Stimulated activated CD8-positive, alpha-beta memory T cell treated with anti-CD3 and anti-CD28 coated beads, Interleukin-7, amount 100 ng/mL, for 48 hours (primary cell): ENCODE results near the gene ASRGL1.
A peak's percentile ranks its signal among the peaks of the same experiment; 100 is the strongest.
"Not testable (repeated sequence)": the region's sequence is repeated elsewhere in the genome, so short reads cannot be mapped to it uniquely, and the experiment has no call there.

ENCODE experiments used
- DNase-seq, 2 donors: peaks; one replicate each; pipeline ENCODE4 v3.0.0-alpha.2; 2020; ENCODE audit warnings: low read depth in 1 of 2; ENCODE audit errors: extremely low read depth in 1 of 2

ASRGL1 gene

DNA sequence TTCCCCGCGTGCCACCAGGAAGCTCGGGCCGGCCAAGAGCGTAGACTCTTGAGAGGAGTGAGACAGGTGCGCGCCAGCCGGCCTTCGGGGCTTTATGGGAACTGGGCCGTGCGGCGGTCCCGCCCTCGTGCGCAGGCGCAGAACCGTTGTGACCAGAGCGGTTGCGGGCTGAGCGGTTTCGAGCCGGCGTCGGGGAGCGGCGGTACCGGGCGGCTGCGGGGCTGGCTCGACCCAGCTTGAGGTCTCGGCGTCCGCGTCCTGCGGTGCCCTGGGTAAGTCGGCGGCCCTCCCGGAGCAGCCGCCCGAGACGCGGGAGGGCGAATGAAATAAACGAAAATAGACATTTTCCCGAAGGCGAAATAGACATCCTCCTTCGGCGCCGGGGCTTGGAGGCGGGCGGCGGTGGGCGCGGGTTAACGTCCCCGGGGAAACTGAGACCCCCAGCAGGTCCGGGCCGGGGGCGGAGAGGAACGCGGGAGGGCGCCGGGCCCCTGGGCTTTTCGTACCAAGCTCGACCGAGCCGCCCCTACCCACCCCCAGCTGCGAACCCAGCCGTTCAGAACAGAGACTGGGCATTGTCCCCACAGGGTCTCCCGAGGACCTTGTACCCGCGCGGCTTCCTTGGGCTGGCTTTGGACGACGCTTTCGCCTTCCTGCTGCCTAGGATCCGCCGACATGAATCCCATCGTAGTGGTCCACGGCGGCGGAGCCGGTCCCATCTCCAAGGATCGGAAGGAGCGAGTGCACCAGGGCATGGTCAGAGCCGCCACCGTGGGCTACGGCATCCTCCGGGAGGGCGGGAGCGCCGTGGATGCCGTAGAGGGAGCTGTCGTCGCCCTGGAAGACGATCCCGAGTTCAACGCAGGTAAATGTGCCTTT, at the start of gene ASRGL1:
TSS of gene ASRGL1 (plus strand) at position 146 of the 879 bp plus-strand sequence. CDS start at position 676, 530 bp downstream.
- DNase-seq, result peak; percentile 49 to 59

DNA sequence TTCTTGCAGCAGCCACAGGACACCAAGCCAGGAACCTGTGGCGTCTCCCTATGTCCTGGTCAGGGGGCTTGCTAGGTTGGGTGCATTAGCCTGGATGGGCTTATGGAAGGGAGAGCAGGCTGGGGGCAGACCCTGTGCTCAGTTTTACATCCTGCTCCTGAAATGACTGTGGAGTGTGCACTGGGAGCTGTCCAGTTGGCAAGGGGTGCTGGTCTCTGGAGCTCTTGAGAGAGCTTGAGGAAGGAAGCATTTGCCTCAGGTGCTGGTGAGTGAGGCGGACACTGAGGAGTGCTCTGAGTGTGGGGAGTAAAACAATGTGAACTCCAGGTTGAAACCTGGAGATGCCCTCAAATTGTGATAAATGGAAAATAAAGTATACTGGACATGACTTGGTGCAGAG, 41.7 kb upstream of the ASRGL1 start:
- no peak for DNase-seq

DNA sequence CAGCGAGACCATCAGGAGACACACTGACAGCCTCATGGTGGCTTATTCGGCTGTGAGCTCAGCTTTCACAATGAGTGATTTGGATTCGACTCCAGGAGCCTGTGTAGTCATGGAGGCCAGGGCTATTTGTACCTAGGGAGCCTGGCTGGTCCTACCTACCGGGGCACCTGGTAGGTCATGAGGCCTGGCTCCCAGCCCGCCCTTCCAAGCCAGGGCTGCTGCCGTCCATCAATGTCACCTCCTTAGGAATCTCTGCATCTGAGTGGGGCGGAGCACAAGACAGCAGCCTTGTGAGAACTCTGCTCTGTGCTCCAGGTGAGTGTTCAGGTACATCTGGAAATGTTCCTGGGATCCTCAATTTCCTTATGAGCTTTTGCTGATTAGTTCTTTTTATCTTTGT, 38.3 kb upstream of the ASRGL1 start, which contains the start of gene SCGB1D4:
TSS of gene SCGB1D4 (minus strand) at position 101 of the 400 bp plus-strand sequence. CDS start at position 36, 65 bp downstream.
- DNase-seq, result no peak

DNA sequence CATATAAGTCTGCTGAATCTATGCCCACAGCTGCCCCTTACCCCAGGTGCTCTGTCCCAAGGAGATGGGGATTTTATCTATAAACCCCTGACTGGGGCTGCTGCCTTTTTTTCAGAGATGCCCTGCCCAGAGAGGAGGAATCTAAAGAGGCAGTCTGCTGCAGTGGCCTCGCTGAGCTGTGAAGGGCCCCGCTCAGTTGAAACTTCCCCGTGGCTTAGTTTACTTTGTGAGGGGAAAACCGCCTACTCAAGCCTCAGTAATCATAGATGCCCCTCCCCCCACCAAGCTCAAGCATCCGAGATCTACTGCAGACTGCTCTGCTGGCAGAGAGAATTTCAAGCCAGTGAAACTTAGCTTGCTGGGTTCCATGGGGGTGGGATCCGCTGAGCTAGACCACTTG, 31.0 kb upstream of the ASRGL1 start:
- DNase-seq, result no peak

DNA sequence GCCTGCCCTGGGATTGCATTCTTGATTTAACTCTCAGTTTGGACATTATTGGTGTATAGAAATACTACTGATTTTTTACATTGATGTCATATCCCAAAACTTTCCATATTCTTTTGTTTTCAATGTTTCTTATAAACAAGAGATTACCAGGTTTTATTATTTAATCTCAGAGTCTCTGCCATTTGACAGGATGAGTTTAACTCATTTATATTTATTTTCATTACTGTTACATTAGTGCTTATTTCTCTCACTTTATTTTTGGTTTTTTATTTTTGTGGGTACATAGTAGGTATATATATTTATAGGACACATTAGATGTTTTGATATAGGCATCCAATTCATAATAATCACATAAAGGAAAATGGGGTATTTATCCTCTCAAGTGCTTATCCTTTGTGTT, 29.3 kb upstream of the ASRGL1 start:
- no peak for DNase-seq

DNA sequence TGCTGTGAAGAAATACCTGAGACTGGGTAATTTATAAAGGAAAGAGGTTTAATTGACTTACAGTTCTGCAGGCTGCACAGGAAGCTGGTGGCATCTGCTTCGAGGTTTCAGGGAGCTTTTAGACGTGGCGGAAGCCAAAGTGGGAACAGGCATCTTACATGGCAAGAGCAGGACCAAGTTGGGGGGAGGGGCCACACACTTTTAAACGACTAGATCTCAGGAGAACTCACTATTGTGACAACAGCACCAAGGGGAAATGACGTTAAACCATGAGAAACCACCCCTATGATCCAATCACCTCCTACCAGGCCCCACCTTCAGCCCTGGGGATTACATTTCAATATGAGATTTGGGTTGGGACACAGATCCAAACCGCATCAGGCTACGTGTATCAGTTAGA, 27.3 kb upstream of the ASRGL1 start:
- no peak for DNase-seq

DNA sequence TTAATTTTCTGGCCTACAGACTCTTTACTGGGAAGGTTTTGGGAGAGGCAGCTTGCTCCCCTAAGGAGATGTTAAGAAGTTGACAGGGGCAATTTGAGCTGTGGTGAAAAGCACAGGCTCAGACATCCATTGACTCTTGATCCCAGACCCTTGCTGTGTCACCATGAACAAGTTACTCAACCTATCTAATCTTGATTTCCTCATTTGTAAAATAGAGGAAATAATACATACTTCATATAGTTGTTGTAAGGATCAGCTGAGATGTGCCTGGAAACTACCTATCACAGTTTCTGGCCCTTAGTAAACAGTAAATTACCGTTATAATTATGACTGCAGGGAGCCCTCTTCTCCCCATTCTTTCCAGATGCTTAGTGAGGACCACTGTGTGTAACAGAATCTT, 21.8 kb upstream of the ASRGL1 start:
- DNase-seq, result no peak

DNA sequence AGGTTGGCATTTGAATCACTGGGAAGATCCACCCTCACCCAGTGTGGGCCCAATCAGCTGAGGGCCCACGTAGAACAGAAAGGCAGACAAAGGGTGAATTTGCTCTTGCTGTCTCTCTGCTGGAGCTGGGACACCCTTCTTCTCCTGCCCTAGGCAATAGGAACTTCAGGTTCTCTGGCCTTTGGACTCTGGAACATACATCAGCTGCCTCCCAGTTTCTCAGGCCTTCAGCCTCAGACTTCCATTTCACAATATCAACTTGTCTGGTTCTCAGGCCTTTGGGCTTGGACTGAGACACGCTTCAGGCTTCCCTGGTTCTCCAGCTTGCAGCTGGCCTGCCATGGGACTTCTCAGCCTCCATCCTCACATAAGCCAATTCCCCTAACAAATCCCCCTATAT, 14.7 kb upstream of the ASRGL1 start:
- DNase-seq, result no peak

DNA sequence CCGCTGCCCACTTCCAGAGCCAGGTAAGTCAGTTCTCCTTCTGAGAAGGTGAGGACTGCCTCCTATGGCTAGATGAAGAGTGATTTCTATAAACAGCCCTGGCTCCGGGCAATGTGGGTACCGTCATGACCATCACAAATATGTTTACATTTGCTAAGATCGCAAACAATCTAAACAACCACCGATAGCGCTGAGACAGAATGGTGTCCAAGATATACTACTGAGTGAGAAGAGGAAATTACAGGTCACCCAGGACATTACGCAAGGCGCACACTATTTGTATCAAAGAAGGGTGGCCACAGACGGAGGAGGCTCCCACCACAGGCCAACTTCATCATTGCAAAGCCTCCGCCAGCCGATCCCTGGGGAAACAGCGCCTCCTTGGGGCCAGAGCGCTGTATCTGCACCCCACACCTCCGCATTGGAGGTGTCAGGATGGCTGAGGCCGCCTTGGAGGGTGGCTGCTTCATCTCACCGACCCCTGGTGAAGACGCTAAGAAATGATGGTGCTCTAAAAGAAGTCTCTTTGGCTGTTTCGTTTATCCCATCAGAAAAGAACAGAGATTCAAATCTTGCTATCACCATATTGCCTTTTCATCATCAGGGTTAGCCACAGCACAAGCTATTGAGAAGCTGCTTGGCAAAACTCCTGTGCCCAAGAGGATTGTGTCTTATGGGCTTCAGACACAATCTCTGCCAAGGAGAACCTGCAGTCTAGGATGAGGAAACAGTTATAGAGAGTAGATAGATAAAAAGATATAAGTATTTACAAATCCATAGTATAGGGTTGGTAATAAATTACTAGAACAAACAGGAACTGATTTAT, 12.3 kb upstream of the ASRGL1 start:
- DNase-seq, result peak; percentile 36 to 46

DNA sequence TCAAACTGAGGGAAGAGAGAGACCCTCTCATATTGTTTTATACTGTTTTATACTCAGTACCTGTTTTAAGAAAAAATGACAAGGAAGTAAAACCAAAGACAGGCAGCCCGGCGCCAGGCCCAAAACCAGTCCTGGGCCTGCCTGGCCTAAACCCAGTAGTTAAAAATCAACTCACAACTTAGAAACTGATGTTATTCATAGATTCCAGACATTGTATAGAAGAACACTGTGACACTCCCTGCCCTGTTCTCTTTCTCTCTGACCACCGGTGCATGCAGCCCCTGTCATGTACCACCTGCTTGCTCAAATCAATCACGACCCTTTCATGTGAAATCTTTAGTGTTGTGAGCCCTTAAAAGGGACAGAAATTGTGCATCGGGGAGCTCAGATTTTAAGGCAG, 11.5 kb upstream of the ASRGL1 start:
- not testable (repeated sequence) for DNase-seq

DNA sequence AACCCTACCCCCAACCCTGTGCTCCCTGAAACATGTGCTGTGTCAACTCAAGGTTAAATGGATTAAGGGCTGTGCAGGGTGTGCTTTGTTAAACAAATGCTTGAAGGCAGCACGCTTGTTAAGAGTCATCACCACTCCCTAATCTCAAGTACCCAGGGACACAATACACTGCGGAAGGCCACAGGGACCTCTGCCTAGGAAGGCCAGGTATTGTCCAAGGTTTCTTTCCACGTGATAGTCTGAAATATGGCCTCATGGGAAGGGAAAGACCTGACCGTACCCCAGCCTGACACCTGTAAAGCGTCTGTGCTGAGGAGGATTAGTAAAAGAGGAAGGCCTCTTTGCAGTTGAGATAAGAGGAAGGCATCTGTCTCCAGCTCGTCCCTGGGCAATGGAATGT, 10.5 kb upstream of the ASRGL1 start:
- DNase-seq, result not testable (repeated sequence)

DNA sequence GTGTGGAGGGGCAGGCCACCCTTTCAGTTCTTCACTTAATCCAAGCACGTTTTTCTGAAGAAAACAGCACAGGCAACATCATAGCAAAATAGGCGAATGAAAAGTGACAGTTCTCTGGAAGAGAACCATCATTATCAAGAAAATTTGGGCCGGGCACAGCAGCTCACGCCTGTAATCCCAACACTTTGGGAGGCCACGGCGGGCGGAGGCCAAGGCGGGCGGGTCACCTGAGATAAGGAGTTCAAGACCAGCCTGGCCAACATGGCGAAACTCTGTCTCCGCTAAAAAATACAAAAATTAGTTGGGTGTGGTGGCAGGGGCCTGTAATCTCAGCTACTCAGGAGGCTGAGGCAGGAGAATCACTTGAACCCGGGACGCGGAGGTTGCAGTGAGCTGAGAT, 9.7 kb upstream of the ASRGL1 start:
- DNase-seq, result not testable (repeated sequence)

DNA sequence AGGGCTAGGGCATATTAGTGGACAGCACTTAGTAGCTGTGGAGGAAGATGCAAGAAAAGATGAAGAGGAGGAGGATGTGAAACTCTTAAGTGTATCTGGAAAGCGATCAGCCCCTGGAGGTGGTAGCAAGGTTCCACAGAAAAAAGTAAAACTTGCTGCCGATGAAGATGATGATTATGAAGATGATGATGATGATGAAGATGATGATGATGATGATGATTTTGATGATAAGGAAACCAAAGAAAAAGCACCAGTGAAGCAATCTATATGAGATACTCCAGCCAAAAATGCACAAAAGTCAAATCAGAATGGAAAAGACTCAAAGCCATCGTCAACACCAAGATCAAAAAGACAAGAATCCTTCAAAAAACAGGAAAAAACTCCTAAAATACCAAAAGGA, 6.0 kb upstream of the ASRGL1 start:
- not testable (repeated sequence) for DNase-seq

DNA sequence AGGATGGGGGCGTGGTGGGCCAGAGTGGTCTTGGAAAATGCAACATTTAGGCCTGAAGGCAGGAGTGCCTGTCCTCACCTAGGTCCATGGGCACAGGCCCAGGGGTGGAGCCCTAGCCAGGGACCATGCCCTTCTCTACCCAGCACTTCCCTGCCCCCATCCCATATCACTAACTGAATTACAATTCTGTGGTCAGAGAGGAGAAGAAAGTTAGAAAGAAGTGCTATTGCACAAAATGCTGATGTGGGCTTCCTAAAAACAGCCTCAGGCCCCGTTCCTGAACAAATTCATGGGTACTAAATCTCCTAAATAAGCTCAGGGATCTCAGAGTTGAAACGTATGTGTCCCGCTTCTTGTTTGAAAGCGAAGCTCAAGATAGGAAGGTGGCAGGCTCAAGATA, 3.5 kb upstream of the ASRGL1 start:
- no peak for DNase-seq

DNA sequence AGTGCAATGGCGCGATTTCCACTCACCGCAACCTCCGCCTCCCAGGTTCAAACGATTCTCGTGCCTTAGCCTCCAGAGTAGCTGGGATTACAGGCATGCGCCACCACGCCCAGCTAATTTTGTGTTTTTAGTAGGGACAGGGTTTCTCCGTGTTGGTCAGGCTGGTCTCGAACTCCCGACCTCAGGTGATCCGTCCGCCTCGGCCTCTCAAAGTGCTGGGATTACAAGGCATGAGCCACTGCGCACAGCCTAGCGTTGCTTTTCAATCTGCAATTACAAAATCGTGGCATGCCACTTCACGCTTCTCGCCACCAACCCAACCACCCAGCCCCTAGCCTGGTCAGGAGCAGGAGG, 322 bp upstream of the ASRGL1 start:
- not testable (repeated sequence) for DNase-seq

DNA sequence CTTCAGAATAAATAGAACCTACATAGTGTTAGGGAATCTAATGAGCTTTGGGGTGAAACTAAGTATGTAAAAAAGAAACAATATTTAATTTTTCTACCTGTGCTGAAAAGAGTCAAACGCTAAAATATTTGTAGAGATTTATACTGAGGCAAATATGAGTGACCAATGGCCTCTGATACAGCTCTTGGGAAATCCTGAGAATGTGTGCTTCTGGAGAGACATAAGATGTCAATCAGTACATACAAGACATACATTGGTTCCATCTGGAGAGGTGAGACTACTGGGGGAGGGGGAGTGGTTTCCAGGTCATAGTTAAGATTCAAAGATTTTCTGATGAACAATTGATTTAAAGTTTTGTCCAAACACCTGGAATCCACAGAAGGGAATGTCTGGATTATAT, 970 bp downstream of the ASRGL1 start:
- DNase-seq, result no peak

DNA sequence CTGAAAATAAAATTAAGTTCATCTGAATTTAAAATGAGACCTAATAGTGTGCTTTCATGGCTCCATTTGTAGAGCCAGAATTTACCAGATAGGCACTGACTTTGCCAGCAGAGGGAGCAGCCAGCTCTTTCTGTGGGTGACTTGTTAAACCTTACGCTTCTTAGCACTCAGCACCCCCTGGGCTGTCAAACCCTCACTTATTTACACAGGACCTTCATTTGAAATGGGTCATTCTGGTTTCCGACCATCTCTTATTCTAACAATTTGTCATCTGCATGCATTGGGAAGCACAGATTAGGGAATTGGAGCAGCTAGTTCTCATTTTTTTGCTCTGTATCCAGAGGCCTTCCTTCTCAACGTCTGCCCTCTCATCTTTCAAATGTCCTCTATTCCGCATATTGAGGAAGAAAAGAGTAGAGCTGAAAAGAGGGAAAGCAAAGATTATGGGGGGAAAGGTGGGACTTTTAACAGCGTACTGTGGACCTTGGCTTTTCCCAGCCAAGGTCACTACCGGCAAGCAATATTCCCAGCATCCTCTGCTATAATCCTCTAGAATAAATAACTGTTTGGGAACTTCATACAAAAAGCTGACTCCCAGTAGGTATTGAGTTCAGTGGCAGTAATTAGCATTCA, 3.1 kb downstream of the ASRGL1 start:
- peak; percentile 10 to 57 for DNase-seq

DNA sequence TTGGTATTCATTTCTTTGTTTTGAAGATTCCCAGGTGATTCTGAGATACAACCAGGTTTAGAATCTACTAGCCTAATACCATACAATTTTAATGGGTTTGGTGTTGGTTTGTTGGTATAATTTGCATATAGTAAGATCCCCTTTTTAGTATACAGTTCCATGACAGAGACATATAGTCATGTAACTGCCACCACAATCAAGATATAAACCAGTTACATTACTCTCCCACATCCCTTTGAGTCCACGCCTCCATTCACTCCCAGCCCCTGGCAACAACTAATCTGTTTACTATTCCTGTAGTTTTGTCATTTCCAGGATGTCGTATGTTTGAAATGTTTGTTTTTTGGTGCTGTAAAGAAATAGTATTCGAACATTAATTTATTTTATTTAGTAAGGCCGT, 4.3 kb downstream of the ASRGL1 start:
- no peak for DNase-seq

DNA sequence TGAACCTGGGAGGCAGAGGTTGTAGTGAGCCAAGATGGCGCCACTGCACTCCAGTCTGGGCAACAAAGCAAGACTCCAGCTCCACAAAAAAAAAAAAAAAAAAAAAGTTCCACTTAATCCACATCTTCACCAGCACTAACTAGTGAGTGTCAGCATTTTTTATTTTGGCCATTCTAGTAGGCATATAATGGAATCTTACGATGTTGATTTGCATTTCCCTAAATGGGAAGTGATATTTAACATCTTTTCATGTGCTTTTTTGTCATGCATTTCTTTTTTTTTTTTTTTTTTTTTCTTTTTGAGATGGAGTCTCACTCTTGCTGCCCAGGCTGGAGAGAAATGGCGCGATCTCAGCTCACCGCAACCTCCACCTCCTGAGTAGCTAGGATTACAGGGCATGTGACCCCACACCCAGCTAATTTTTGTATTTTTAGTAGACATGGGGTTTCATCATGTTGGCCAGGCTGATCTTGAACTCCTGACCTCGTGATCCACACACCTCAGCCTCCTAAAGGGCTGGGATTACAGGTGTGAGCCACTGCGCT, 6.5 kb downstream of the ASRGL1 start:
- not testable (repeated sequence) for DNase-seq

DNA sequence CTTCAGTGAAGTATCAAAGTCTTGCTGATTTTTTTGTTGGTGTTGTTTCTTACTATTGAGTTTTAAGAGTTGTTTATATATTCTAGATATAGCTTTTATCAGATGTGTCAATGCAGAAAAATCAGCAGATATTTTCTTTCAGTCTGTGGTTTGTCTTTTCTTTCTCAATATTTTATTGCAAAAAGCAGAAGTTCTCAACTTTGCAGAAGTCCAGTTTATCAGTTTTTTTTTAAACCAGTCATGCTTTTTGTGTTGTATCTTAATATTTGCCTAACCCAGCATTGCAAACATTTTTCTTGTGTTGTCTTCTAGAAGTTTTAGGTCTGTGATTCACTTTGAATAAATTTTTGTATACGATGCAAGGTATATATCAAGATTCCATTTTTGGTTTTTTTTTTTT, 7.0 kb downstream of the ASRGL1 start:
- no peak for DNase-seq

DNA sequence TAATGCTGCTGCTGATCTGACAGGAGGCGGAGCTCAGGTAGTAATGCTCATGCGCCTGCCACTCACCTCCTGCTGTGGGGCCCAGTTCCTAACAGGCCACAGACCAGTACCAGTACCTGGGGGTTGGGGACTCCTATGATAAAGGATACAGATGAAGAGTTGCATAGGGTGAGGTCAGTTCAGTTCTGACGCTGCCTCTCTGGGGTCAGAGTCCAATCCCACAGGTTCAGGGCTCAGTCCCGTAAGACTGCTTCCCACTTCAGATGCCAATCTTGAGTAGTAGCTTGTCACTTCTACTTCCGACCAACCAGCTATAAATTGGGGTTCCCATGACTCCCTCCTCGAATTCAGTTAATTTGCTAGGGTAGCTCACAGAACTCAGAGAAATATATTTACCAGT, 8.6 kb downstream of the ASRGL1 start:
- no peak for DNase-seq
